Hematopoietic multipotent progenitor cell treated with erythropoietin and hydrocortisone succinate and interleukin-3 and kit ligand, for 4 days (in vitro differentiated cells): Measurements from ENCODE around the gene SLC24A3.
A peak's percentile ranks its signal among the peaks of the same experiment; 100 is the strongest.

ENCODE experiments used
- DNase-seq: peaks from one replicate; pipeline ENCODE4 v3.0.0-alpha.2; 2015

The SLC24A3 gene

GRCh38 chr20:19349879-19350278 is 137.4 kb downstream of the SLC24A3 start:
- DNase-seq = no peak

DNA sequence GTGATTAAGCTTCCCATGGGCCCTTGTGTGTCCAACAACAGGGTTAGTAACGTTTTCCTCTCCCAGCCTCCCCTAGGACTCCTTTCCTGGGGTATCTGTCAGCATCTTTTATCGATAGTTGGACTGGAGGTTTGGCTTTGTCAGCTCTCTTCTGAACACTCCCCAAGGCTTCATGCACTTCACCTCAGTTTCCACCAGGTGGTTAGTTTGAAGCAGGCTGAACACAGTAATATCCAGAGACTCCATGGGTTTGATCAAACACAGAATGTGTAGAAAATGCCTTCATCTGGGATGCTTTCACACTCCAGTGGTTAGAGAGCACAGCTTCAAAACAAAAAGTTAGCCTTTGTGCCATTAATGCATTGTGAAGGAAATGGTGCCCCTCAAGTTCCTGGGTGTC is 139.1 kb downstream of the SLC24A3 start:
- no peak for DNase-seq

- no peak for DNase-seq
These were observed 142.5 kb downstream of the SLC24A3 start for GRCh38 chr20:19354950-19355349.

- no peak for DNase-seq
These were observed 149.3 kb downstream of the SLC24A3 start for GRCh38 chr20:19361790-19362189.

DNA sequence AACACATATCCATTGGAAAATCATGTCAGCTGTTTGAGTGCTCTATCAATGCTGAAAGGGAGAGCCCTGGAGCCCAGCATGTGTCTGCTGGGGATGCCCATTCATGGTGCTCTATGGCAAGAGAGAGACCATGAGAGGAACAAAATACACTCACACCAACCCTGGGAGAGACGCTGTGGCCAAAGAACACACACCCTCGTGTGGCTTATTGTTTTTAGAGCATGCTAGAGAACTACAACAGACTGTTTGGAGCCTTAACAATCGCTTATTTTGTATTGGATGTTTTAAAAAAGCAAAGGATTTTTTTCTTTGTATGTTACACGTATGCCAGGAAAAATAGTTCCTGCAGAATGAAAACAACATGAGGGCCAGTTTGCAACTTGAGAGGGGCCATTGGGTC is 151.0 kb downstream of the SLC24A3 start:
- no peak for DNase-seq

- no peak for DNase-seq
These were observed 155.1 kb downstream of the SLC24A3 start for GRCh38 chr20:19367591-19367990.

- DNase-seq = no peak
These were observed 155.9 kb downstream of the SLC24A3 start for GRCh38 chr20:19368351-19368750.

GRCh38 chr20:19370076-19371075 is 157.9 kb downstream of the SLC24A3 start:
- no peak for DNase-seq

GRCh38 chr20:19371112-19371511 is 158.7 kb downstream of the SLC24A3 start:
- no peak for DNase-seq

DNA sequence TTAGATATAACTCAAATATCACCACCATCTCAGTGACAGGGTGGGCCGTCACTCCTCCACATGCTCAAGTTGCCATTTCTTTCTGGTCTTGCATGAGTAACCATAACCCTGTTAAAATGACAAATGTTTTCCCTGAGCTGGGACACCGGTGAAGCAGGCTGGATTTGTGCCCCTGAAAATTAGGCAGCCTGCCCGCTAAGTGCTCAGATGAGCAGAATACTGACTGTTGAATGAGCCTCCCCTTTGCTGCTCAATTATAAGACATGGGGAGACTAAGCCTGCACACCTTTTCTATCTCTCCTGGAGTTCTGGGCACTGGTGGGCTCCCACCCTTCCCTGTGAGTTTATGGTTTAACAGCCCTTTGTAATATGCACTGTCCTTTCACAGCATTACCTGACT is 161.8 kb downstream of the SLC24A3 start:
- DNase-seq = no peak

- peak; percentile 85 for DNase-seq
These were observed 163.0 kb downstream of the SLC24A3 start for GRCh38 chr20:19375395-19375794.

- DNase-seq = peak; percentile 50
These were observed 163.4 kb downstream of the SLC24A3 start for GRCh38 chr20:19375801-19376200.

DNA sequence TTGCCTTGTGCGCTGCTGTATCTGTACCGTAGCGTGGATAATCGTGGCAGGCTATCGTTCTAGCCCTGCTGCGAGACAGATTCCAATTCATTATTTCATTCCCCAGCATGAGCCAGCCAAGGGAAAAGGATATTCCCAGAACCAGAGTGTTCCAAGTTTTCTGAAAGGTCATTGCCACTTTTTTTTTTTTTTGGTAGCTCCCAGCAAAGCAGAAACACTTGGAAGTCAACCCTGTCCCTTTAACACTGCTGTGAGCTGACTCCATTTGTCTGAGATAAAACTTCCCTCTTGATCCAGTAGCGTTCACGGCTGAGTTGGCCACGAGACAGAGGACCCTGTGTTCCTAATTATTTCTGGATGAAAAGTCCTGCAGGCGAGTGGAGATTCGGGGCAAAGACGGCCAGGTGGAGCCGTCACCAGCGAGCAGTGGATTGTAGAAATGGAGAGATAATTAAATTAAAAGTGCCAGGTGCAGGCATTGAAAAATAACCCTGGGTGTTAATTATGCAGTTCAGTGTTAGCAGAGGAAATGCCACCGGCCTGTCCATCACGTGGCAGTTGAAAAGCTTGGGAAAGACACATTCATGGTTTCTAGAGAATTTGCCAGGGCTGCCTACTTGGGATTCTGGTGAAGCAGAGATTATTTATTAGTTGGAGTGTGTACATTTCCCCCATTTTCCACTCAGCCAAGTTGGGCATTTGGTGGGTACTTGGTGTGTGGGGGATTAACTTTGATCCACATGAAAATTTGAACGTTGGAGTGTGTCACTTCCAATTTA is 164.2 kb downstream of the SLC24A3 start:
- DNase-seq = no peak

- no peak for DNase-seq
These were observed 165.6 kb downstream of the SLC24A3 start for GRCh38 chr20:19378058-19378457.

- DNase-seq = no peak
These were observed 167.8 kb downstream of the SLC24A3 start for GRCh38 chr20:19380211-19380610.

DNA sequence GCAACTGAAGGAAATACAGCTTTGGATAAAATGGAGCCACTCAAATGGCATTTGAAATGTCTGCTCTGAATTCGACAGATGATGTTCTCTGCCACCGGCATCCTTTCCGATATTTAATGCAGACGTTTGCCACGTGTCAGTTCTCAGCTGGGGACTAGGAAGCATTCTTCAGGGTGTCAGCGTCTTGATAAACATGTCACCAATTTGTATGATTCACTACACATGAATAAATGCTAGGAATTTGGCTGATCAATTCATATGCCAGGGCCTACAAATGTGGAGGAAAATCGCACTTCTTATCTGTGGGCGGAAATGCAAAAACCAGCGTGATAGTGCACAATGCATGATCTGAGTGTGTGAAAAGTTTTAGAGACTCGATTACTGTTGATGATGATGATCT is 169.5 kb downstream of the SLC24A3 start:
- DNase-seq = no peak

GRCh38 chr20:19382386-19383340 is 170.2 kb downstream of the SLC24A3 start:
- peak; percentile 86 for DNase-seq

DNA sequence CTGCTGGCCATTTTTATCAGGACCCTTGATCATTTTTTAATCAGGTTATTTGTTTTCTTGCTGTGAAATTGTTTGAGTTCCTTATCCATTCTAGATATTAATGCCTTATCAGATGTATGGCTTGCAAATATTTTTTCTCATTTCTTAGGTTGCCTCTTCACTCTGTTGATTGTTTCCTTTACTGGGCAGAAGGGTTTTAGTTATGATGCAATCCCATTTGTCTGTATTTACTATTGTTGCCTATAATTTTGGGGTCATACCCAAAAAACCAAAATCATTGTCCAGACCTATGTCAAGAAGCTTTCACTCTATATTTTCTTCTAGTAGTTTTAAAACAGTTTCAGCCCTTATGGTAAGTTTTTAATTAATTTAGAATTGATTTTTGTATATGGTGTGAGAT is 172.5 kb downstream of the SLC24A3 start:
- DNase-seq = no peak

GRCh38 chr20:19387251-19387650 is 174.8 kb downstream of the SLC24A3 start:
- DNase-seq = no peak

DNA sequence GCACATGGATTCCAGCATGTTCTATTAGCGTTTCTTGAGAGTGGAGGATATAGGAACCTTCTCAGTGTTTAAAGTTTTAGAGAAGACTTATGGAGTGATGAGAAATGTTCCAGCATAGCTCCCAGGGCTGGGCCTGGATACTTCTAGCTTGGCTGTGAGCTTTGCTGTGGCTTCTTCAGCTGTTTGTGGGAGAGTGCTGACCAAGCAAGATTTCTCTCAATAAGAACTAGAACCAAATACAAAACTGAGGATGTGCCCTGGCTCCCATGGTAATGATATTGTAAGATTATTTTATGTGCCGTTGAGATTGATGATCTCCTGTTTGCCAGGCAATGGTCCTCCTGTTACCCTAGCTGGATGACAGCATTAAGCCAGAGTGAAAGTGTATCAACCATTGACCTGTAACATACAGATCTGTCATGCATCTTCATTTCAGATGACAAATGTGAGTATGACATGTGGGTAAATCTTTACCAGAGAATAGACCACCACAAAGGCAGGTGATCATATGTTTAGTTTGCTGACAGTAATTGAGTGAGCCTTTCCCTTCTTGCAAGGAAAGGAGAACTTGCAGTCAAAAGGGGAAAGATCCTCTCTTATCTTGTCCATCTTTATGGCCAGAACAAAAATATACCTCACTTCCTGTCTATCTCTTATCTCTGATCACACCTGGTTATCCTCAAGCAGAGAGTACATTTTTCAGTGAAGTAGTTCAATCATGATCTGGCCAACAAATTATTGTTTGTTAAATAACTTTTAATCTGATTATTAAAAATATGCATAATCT is 180.1 kb downstream of the SLC24A3 start:
- DNase-seq = peak; percentile 58

GRCh38 chr20:19396460-19397081 is 184.1 kb downstream of the SLC24A3 start:
- DNase-seq = no peak
